ENCODE measurements around the gene IL23A. TPM values are rescaled to one million over a fixed set of nuclear protein-coding genes. Genes with fewer than 3 reads are reported as not detected.
"Not testable (repeated sequence)": the region's sequence is repeated elsewhere in the genome, so short reads cannot be mapped to it uniquely, and the experiment has no call there.

Gene IL23A, protein sequence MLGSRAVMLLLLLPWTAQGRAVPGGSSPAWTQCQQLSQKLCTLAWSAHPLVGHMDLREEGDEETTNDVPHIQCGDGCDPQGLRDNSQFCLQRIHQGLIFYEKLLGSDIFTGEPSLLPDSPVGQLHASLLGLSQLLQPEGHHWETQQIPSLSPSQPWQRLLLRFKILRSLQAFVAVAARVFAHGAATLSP
- total RNA-seq (2014; rRNA removed; shearing (Covaris generic)): 0.08 and 0.36 TPM in 2 replicates

DNA sequence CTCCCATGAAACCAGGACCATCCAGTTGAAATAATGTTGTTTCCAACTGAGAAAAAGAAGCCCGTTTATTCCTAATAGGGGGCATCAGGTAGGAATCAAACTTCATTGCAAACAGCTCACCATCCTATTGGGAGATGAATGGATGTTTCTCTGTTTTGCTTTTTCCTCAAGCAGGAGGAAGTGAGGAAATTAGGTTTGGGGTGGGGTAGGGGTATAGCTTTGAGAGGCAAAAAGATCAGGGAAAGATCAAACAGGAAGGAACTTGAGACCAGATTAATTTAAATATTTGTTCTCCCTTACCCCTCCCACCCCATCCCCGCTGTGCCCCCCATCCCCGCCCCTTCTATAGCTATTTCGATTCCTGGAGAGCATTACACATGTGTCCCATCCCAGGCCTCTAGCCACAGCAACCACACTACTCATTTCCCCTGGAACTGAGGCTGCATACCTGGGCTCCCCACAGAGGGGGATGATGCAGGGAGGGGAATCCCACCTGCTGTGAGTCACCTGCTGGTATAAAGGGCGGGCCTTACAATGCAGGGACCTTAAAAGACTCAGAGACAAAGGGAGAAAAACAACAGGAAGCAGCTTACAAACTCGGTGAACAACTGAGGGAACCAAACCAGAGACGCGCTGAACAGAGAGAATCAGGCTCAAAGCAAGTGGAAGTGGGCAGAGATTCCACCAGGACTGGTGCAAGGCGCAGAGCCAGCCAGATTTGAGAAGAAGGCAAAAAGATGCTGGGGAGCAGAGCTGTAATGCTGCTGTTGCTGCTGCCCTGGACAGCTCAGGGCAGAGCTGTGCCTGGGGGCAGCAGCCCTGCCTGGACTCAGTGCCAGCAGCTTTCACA lies at the start of gene IL23A:
Gene IL23A (plus strand): TSS at position 577 of the 850 bp plus-strand sequence. CDS start 161 bp downstream, at position 738.
- no peak for DNase-seq (ENCODE audit: low spot score)

DNA sequence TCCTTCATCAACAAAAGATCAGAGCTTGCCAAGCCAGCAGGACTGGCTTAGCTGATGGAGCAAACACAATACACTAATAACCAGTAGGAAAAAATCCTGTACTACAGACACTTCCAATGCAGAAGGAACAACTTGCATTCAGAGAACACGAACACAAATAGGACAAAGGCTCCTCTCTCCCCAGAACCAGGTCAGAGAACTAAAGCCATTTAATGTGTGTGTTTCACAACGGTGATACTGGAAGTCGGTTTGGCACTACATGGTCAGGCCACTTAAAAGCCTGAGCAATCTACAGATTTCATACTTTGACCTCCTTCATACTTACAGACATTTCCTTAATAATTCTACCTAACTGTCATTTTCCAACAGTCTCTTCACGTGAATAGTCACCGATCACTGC lies 44.9 kb upstream of the IL23A start:
- DNase-seq (ENCODE audit: low spot score): no peak

DNA sequence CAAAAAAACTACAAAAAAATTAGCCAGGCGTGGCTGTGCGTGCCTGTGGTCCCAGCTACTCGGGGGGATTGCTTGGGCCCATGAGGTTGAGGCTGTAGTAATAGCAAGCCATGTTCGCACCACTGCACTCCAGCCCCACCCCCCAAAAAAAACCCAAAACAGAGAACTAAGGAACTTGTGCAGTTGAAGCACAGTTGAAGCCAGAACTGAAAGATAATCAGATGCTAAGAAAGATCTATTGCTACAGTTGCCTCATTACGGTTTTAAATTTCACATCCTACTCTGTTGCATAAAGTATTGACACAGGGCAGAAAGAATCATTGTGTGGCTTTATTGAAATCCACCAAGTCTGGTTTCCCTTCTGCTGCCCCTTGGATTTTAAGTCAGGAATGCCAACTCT lies 42.4 kb upstream of the IL23A start:
- DNase-seq (ENCODE audit: low spot score): no peak

DNA sequence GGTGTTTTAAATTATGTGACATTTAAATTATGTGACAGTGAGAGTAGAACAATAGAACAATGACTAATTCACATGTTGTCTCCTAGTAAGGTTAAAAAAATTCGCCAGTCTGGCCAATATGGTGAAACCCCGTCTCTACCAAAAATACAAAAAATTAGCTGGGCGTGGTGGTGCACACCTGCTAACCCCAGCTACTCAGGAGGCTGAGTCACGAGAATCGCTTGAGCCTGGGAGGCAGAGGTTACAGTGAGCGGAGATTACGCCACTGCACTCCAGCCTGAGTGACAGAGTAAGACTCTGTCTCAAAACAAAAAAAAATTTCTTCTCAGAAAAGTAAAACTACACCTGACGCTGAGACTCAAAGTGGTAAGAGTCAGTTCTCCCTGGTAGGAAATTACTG lies 41.3 kb upstream of the IL23A start:
- DNase-seq (ENCODE audit: low spot score): no peak

DNA sequence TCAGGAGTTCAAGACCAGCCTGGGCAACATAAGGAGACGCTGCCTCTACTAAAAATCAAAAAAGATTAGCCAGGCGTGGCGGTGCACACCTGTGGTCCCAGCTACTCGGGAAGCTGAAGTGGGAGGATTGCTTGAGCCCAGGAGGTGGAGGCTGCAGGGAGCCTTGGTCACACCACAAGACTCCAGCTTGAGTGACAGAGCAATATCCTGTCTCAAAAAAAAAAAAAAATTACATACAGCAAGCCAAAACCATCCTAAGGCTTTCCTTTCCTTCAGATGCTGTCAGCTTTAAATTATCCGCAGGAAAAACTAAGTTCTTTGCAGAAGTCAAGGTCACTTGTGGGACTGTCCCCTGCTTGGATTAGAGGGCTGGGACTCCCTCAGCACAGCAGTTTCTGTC lies 39.9 kb upstream of the IL23A start:
- DNase-seq (ENCODE audit: low spot score): no peak

DNA sequence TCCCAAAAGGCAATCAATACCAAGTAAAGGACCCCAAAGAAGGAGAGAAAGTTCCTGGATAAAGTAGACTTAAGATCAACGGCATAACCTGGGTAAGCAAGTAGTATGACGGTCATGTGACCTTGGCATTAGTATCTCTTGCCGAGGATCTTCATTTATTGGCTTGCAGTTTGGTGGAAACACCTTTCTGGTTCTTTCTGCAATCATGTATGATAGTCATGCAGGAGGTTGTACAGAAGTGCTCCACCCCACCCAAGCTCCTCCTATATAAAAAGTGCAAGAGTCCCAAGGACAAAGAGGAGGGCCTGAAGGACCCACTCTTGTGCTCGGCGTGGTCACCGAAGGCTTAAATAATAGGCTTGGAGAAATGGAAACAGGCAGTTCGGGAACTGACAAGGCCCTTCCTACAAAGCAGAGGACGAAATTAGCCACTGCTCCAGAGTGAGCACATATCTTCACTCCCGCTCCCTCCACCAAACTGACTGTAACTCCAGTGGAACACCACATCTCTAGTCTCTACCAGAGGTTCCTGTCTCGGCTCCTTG lies 39.3 kb upstream of the IL23A start:
- DNase-seq (ENCODE audit: low spot score): peak; percentile 65

DNA sequence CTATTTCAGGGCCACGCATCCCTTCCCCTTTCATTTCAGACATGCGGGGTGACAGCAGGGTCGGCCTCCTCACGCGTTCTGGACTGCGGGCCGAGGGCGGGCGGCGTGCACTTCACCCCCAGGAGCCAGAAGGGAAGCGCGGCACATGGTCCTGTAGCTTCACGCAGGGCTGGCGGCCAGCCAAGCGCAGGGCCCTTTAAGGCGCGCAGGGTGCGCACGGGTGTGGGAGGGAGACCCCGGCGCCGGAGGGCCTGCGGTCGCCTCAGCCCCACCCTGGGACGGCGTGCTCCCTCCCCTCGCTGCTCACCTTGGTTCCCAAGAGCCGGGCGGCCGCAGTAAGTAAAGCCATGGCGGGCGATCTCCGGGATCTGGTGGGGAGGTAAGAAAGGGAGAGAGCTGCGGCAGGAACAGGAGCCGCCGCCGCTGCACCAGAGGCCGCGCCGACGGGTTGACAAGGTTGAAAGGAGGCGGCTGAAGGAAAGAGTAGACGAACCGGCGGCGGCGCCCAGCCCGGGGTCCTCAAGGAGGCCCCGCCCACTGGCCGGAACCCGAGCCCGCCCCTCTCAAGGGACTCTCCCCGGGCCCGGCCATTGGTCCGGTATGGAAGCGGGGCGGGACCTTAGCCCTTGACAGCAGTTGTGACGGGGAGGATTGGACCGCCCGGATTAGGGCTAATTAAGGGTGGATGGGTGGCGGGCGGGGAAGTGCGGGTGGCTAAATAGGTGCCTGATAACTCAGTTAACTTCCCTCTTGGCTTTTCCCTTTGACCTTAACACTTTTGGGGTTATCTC lies 38.6 kb upstream of the IL23A start, which contains the start of gene CS:
Gene CS (minus strand): TSS at position 478 of the 791 bp plus-strand sequence. CDS start 129 bp downstream, at position 349.
- DNase-seq (ENCODE audit: low spot score): peak; percentile 98

DNA sequence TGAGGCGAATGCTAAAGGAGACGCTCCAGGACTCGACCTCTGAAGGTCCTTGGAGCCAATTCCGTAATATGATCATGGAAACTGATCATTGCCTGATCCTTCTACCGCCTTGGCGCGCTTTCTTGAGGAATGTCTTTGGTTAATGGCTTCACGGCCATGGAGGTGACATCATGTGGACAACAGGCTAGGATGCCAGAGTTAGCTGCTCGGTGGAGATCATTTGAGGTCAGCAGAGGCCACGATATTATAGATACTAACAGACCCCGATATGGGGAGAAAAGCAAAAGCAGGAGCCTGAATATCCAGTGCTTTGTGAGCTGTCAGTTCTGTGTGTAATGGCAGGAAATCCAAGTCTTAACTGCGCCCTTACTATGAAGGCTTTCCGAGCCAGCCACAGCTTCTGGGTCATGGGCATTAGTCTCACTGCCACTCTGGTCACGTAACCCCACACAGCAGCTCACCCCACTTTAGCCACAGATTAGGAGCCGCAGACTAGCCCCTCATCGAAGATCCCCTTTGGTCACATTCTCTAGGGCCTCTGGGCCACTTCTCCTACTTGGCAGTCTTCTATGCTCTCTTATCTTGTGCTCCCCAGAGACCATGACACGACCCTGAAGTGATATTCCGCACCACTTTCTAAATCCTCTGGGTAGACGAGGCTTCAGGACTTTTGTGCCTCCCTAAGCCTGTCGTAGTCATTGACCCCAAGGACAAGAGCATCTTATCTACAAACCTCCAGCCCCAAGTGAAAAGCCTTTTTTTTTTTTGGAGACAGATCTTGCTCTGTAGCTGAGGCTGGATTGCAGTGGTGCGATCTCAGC lies 37.8 kb upstream of the IL23A start:
- no peak for DNase-seq (ENCODE audit: low spot score)

DNA sequence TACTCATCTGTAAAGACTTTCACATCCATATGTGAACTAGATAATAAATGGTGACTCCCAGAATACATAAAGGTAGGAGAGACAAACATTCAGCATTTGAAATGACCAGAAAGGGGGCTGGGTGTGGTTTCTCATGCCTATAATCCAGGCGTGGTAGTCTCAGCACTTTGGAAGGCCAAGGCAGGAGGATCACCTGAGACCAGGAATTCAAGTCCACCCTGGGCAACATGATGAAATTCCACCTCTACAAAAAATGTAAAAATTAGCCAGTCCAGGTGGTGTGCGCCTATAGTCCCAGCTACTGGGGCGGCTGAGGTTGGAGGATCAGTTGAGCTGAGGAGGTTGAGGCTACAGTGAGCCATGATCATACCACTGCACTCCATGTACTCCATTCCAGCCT lies 34.4 kb upstream of the IL23A start:
- no peak for DNase-seq (ENCODE audit: low spot score)

GRCh38 chr12:56304872-56305590 lies 33.7 kb upstream of the IL23A start:
- no peak for DNase-seq (ENCODE audit: low spot score)

DNA sequence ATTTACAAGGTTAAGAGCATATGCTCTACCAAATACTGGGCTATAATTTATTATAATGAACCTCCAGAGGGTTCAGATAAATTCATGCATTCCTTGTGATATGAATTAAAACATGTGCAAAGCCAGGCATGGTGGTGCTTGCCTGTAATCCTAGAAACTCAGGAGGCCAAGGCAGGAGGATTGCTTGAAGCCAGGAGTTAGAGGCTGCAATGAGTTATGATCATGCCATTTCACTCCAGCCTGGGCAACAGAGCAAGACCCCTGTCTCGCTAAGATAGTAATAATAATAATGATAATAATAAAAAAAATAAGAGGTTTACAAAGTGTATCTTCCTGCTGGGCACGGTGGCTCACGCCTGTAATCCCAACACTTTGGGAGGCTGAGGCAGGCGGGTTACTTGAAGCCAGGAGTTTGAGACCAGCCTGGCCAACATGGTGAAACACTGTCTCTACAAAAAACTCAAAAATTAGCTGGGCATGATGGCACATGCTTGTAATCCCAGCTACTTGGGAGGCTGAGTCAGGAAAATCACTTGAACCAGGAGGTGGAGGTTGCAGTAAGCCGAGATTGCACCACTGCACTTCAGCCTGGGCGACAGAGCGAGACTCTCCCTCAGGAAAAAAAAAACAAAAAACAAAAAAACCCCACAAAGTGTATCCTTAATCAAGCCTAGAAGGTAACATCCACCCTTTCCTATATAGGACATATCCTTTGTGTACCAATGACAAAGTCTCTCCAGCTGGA lies 31.3 kb upstream of the IL23A start:
- no peak for DNase-seq (ENCODE audit: low spot score)

DNA sequence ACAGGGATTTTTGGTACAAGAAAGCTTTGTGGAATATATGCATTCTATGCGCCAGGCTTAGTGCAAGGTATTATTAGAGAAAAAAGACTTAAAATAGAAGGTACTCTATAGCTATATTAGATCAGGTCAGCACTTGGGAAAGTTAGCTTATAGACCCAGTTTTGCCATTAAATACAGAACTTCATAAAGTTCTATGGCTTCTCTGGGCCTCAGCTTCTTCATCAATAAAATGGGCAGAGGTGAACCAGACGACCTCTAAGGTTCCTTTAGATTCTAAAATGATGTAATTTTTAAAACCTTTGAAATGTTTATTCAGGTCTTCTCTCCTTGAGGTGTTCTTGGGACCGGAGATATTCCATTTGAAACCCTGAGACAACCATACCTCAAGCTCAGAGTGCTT lies 30.0 kb upstream of the IL23A start:
- DNase-seq (ENCODE audit: low spot score): no peak

GRCh38 chr12:56311003-56311402 lies 27.7 kb upstream of the IL23A start:
- DNase-seq (ENCODE audit: low spot score): no peak

DNA sequence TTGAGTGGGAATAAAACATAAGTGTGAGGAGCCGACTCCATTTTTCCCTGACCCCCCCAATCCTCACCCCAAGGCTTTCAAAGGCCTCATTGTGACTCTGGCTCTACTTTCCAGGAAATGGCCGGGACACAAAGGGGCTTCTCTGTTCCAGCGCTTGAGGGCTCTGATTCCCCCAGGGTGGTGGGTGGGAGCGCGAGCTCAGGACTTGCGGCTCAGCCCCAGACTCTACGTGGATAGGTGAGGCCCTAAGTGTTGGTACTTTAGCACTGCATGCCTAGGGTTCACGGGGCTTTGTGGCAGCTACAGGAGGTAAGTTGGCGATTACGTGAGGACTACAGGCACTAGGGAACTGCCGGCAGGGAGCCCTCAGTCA lies 23.4 kb upstream of the IL23A start:
- DNase-seq (ENCODE audit: low spot score): peak; percentile 51

GRCh38 chr12:56315622-56316473 lies 22.8 kb upstream of the IL23A start, which contains the start of gene CNPY2:
TSS of gene CNPY2 (minus strand) at chr12:56315988. CDS start at chr12:56315217, 771 bp downstream.
- DNase-seq (ENCODE audit: low spot score): peak; percentile 97

DNA sequence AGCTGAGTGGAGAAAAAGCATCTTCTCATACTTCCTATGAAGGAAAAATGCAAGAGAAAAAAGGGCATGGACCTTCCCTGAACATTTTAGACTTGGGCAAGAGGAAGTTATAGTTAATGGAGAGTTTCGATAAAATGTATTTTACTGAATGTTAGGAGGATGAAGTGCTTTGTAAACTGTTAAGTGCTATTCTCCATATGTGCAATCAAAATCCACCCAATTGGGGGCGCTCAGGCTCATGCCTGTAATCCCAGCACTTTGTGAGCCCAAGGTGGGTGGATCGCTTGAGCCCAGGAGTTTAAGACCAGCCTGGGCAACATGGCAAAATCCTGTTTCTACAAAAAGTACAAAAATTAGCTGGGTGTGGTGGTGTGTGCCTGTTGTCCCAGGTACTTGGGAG lies 21.0 kb upstream of the IL23A start:
- no peak for DNase-seq (ENCODE audit: low spot score)

GRCh38 chr12:56321027-56321426 lies 17.7 kb upstream of the IL23A start:
- no peak for DNase-seq (ENCODE audit: low spot score)

GRCh38 chr12:56321610-56322009 lies 17.1 kb upstream of the IL23A start:
- not testable (repeated sequence) for DNase-seq (ENCODE audit: low spot score)

- DNase-seq (ENCODE audit: low spot score): no peak
These were observed 14.5 kb upstream of the IL23A start for GRCh38 chr12:56324206-56324605.
